ENCODE data around the gene CDH10.

DNA sequence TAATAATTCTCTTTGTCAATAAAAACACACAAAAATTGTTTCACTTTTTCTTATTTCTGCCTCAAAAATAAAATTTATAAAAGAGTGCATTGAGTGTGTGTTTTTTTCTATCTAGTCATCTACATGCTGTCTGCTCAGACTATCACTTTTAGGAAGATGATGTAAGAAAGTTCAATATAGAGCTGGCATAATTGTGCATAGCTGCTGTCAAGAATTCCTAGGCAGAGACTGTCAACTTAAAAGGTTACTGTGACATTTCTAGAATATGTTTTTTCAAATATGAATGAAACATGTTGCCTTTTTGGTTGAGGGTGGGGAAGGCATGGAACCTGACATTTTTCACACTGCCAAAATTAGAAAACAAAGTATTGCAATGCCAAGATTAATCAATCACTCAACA is 172.3 kb downstream of the CDH10 start:
- no peak for TF ChIP-seq EZH2 (optimal IDR thresholded peaks at IDR 0.05; ENCODE audit: low read depth, low read length)
- TF ChIP-seq, protein P1, sequence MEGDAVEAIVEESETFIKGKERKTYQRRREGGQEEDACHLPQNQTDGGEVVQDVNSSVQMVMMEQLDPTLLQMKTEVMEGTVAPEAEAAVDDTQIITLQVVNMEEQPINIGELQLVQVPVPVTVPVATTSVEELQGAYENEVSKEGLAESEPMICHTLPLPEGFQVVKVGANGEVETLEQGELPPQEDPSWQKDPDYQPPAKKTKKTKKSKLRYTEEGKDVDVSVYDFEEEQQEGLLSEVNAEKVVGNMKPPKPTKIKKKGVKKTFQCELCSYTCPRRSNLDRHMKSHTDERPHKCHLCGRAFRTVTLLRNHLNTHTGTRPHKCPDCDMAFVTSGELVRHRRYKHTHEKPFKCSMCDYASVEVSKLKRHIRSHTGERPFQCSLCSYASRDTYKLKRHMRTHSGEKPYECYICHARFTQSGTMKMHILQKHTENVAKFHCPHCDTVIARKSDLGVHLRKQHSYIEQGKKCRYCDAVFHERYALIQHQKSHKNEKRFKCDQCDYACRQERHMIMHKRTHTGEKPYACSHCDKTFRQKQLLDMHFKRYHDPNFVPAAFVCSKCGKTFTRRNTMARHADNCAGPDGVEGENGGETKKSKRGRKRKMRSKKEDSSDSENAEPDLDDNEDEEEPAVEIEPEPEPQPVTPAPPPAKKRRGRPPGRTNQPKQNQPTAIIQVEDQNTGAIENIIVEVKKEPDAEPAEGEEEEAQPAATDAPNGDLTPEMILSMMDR (IDR thresholded peaks at IDR 0.05; ENCODE audit: low read length), result no peak
- no peak for TF ChIP-seq EZH2phosphoT487 (IDR thresholded peaks at IDR 0.05; ENCODE audit: low read length)

Data from MM.1S (cell line).